ENCODE results near the gene OR10AD1. TPM values are rescaled to one million over a fixed set of nuclear protein-coding genes. Genes with fewer than 3 reads are reported as not detected.

Gene OR10AD1
- total RNA-seq, 1 experiment from 2014 or later = not detected

DNA sequence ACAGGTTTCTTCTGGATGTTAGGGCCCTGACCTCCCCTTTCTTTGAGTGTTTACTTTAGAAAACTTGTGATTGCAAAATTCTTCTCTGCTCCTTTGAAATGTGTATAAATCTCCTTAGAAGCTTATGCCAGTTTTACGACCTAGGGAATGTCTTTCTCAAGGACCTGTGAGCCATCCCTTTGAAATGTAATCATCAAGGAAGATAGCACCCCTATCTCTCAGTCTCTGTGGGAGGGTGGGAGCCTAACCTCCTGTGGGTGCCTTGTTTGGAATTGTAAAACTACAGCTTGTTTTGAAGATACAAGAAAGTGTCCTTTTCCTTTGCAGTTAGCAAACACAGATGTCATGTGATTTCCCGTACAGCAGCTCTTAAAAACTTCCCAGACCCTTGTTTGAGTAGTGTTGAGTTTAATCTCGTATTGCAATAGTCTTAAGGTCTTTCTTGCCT lies 3.3 kb downstream of the OR10AD1 start:
- no peak for DNase-seq

DNA sequence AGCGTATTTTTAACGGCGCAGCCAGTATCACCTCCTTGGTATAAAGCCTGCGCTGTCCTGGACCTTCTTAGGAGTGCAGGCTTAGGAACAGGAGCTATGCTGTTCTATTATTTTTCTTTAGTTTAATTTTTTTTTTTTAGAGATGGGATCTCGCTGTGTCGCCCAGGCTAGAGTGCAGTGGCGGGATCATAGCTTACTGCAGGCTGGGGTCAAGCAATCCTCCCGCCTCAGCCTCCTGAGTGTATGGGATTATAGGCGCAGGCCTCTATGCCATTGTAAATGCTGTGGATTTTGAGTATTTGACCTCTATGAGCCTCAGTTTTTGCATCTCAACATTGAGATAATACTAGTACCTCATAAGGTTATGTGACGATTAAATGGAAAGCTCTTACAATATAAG lies 4.1 kb downstream of the OR10AD1 start:
- peak overlapping the region; percentile 67 for H3K4me3 ChIP-seq (ENCODE audit: insufficient read depth, low read depth, low read length)

More for the DNA sequence above, 3.3 kb downstream of the OR10AD1 start:
- H3K4me3 ChIP-seq (ENCODE audit: insufficient read depth, low read depth, low read length) = no peak overlapping the region
- H3K27me3 ChIP-seq (ENCODE audit: control insufficient read depth, insufficient read depth, low read length) = peaks cover 28% of the 10 kb centered on the region
- H3K36me3 ChIP-seq (replicated peaks; ENCODE audit: control insufficient read depth, insufficient read depth, low read length) = no peaks in the 10 kb centered on the region

DNA sequence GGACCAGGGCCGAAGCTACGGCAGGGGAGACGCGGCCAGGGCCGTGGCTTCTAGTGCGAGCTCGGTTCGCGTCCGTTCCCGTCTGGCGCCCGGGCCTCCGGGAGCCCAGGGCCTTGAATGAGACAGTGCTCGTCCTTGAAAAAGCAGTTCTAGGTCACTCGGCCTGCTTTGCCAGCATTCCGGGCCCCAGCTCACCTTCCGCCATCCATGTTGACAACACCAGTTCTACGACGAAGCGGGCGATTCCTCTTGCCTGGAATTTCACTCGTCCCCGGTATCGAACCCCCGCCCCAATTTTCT lies 4.5 kb downstream of the OR10AD1 start:
- no peaks in the 10 kb centered on the region for H3K36me3 ChIP-seq (replicated peaks; ENCODE audit: control insufficient read depth, insufficient read depth, low read length)
- peaks cover 32% of the 10 kb centered on the region for H3K27me3 ChIP-seq (ENCODE audit: control insufficient read depth, insufficient read depth, low read length)
- H3K4me3 ChIP-seq (ENCODE audit: insufficient read depth, low read depth, low read length) = peak overlapping the region; percentile 67
- no peak for DNase-seq

More for the DNA sequence above, 4.1 kb downstream of the OR10AD1 start:
- Histone ChIP-seq H3K36me3 (replicated peaks; ENCODE audit: control insufficient read depth, insufficient read depth, low read length) (no peaks in the 10 kb centered on the region), H3K27me3 (ENCODE audit: control insufficient read depth, insufficient read depth, low read length) (peaks cover 31% of the 10 kb centered on the region)
- DNase-seq = no peak

DNA sequence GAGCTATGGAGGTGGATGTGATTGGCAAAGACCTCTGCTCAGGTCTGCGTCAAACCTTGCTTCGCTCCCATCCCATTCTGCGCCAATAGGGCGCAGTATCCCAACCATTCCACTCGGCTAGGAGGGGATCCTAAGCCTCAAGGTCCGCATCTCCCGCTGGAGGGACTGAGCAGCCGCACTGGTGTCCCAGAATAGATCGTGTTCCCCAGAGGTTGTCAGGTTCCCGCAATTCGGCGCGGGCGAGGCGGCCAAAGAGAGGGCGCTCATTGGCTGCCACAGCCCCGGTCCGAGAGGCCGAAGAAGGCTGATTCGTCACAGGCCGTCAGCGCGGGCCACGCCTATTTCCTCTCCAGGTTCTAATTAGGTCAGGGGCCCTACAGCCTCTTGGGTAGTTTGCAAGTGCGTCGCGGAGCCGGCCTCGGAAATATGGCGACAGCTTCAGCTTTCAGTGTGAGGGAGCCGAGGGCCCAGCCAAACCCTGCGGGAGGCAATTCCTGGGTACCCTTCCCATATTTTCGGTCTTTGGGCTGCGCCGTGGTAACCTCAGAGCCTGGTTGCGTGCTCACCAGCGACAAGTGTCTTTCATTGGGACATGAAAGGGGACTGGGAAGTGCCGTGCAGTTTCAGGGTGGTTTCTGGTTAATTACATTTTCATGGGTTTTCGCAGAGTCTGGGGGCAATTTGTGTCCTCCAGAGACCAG lies 5.0 kb downstream of the OR10AD1 start:
- peaks cover 30% of the 10 kb centered on the region for H3K27me3 ChIP-seq (ENCODE audit: control insufficient read depth, insufficient read depth, low read length)
- no peaks in the 10 kb centered on the region for H3K36me3 ChIP-seq (replicated peaks; ENCODE audit: control insufficient read depth, insufficient read depth, low read length)
- peak overlapping the region; percentile 67 for H3K4me3 ChIP-seq (ENCODE audit: insufficient read depth, low read depth, low read length)

DNA sequence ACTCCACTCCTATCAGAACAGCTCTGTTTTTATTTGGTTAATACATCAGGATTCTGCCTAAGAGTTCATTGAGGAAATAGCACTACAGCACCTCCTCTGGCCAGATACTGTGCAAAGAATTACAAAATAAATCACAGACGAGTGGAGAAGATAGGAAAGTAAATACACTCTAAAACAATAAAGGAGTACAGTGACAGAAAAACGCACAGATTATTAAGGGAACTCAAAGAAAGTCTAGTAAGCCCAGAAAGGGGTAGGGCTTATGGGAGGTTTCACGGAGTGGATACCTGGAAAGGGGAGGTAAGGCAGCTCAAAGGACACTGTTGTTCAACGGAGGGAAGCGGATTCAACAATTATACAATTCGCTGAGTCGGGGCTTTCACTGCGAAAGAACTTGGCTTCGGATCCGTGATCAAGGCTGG lies 5.5 kb downstream of the OR10AD1 start:
- DNase-seq = no peak
- peaks cover 25% of the 10 kb centered on the region for H3K27me3 ChIP-seq (ENCODE audit: control insufficient read depth, insufficient read depth, low read length)
- H3K4me3 ChIP-seq (ENCODE audit: insufficient read depth, low read depth, low read length) = peak overlapping the region; percentile 51
- no peaks in the 10 kb centered on the region for H3K36me3 ChIP-seq (replicated peaks; ENCODE audit: control insufficient read depth, insufficient read depth, low read length)

More for the DNA sequence above, 5.0 kb downstream of the OR10AD1 start:
- peak; percentile 90 for DNase-seq

DNA sequence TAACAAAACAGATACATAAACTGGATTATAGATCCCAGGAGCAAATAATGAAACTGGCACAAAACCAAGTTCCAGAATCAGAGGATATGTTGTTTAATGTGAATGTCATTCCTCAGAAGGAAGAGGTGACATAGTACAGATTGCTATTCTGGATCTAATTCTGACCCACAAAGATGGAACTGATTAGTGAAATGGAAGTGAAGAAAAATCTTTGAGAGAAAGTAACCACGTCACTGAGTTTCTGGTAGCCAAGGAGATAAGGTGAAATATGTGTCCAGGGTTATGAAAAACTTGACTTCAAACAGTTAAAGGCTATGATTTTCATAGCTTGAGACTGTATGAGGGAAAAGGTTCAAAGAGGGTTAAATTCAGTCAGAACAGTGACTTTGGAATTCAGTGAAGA lies 8.3 kb downstream of the OR10AD1 start:
- no peak for DNase-seq
- Histone ChIP-seq H3K27me3 (ENCODE audit: control insufficient read depth, insufficient read depth, low read length) (peaks cover 14% of the 10 kb centered on the region; the same call in 1 of the 2 replicates), H3K36me3 (replicated peaks; ENCODE audit: control insufficient read depth, insufficient read depth, low read length) (no peaks in the 10 kb centered on the region), H3K4me3 (ENCODE audit: insufficient read depth, low read depth, low read length) (no peak overlapping the region)

DNA sequence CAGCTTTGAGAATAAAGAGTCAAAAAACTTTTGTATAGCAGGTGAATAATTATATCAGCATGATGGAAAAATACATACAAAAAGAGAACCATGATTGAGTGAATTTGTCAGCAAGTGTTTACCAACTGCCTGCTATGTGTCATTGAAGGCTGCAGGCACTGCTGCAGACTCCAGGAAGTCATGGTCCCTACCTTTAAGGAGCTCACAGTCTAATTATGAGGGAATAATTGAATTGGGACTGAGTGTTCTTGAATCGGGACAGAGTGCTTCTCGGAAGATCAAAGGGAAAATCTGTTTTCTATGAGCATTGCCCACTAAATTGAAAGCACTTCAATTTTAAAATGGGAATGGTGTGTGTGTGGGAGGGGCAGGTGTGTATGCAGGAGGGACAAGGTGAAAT lies 9.5 kb downstream of the OR10AD1 start:
- Histone ChIP-seq H3K27me3 (ENCODE audit: control insufficient read depth, insufficient read depth, low read length) (peaks cover 12% of the 10 kb centered on the region; the same call in 1 of the 2 replicates), H3K4me3 (ENCODE audit: insufficient read depth, low read depth, low read length) (no peak overlapping the region), H3K36me3 (replicated peaks; ENCODE audit: control insufficient read depth, insufficient read depth, low read length) (no peaks in the 10 kb centered on the region)
- no peak for DNase-seq

DNA sequence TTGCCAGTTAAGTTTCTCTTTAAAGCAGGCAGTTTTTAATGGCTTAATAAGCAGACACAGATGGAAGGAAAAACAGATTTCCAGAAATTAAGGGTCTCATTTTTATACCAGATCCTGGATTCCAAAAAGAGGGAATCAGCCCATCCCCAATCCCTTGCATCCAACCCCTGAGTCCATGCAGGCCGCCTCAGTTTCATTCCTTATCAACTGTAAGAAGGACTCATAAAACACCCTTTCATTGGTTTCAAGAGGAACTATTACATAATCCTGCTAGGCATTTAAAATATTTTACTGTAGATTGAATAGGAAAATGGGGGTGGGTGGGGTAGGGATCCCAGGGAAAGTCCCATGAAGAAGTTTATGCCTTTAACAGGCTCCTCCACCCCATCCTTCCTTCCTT lies 10.2 kb downstream of the OR10AD1 start:
- Histone ChIP-seq H3K4me3 (ENCODE audit: insufficient read depth, low read depth, low read length) (no peak overlapping the region), H3K27me3 (ENCODE audit: control insufficient read depth, insufficient read depth, low read length) (peaks cover 18% of the 10 kb centered on the region; the same call in 1 of the 2 replicates), H3K36me3 (replicated peaks; ENCODE audit: control insufficient read depth, insufficient read depth, low read length) (no peaks in the 10 kb centered on the region)
- DNase-seq = no peak

DNA sequence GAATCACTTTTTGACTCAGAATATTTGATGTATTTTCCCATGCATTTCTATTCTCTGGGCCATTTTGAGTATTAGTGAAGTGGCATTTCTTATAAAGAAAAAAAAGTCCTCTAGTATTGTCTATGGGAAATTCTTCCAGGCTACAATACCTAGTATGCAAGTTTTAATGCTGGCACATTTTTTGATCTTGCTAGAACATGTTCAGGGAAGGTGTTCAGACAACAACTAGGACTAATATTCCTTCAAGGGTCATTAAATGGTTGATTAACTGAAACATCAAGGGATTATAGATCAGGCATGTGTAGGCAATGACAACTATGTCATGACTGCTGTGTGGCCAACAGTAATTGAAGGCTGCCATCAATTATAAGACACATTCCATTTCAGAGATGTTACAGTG lies 12.0 kb downstream of the OR10AD1 start:
- no peak for DNase-seq
- peaks cover 28% of the 10 kb centered on the region; the same call in 1 of the 2 replicates for H3K27me3 ChIP-seq (ENCODE audit: control insufficient read depth, insufficient read depth, low read length)
- H3K36me3 ChIP-seq (replicated peaks; ENCODE audit: control insufficient read depth, insufficient read depth, low read length) = no peaks in the 10 kb centered on the region
- H3K4me3 ChIP-seq (ENCODE audit: insufficient read depth, low read depth, low read length) = no peak overlapping the region

DNA sequence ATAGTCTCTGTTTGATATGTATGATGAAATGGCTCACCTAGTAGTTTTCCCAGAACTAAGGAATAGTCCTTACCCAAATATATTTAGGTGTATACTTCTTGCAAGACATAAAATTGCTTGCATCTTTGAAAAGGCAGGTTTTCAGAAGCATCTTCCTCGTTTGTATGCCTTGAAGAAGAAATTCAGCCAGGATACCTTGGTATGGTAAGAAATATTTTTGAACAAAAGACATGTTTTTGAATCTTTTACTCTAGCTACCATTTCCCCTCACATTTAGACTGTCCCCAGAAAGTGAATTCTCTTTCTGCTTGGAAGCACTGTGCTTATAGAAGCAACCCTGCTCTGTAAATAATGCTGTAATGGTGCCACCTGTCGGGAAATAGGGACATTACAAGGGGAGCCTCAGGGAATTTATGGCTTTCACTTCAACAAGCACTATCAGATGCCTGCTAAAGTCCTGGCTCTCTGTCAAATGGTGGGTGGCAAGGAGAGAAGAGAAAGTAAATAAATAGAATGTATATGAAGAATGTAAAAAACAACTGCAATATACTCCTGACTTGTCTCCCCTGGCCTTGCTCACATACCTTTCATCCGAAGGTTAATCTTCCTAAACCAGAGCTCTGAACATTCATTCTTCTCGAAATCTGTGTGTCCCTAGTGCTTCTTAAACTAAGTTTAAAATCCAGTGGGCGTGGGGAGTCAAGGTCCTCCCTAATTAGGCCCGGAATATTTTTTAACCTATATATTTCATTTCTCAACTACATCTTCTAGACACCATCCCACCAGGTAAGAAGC lies 13.6 kb downstream of the OR10AD1 start:
- no peak overlapping the region for H3K4me3 ChIP-seq (ENCODE audit: insufficient read depth, low read depth, low read length)
- H3K36me3 ChIP-seq (replicated peaks; ENCODE audit: control insufficient read depth, insufficient read depth, low read length) = no peaks in the 10 kb centered on the region
- peak; percentile 63 for DNase-seq
- peaks cover 40% of the 10 kb centered on the region for H3K27me3 ChIP-seq (ENCODE audit: control insufficient read depth, insufficient read depth, low read length)

DNA sequence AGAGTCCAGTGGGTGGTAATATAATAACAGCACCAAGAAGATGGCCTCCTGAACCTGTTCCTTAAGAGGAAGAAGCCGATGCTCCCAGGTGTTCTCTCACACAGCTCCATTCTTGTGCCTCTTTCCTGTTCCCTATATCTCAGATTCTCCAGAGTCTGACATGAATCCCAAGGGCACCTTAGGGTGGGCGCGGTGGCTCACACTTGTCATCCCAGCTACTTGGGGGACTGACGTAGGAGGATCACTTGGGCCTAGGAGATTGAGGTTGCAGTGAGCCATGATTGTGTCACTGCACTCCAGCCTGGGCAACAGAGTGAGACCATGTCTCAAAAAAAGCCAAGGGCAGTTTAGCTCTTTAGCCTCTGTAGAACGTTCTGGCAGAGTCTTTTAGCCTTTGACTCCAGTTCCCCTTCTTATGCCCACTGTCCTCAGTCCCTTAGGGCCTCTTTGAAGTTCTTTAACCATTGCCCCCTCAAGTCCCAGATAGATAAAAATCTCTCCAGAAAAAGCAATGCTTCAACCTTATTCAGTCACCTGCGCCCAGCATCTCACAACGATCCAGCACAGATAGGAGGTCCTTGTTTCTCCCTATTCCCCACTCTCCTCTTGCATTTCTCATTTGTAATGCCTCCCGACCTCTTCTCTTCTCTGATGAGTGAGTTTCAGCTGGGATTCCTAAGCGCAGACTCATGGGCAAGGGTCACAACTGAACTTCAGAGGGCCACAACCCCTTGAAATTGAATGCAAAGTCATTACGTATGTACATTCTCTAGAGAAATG lies 15.0 kb downstream of the OR10AD1 start:
- DNase-seq = no peak
- Histone ChIP-seq H3K4me3 (ENCODE audit: insufficient read depth, low read depth, low read length) (no peak overlapping the region), H3K36me3 (replicated peaks; ENCODE audit: control insufficient read depth, insufficient read depth, low read length) (no peaks in the 10 kb centered on the region), H3K27me3 (ENCODE audit: control insufficient read depth, insufficient read depth, low read length) (peaks cover 47% of the 10 kb centered on the region)

DNA sequence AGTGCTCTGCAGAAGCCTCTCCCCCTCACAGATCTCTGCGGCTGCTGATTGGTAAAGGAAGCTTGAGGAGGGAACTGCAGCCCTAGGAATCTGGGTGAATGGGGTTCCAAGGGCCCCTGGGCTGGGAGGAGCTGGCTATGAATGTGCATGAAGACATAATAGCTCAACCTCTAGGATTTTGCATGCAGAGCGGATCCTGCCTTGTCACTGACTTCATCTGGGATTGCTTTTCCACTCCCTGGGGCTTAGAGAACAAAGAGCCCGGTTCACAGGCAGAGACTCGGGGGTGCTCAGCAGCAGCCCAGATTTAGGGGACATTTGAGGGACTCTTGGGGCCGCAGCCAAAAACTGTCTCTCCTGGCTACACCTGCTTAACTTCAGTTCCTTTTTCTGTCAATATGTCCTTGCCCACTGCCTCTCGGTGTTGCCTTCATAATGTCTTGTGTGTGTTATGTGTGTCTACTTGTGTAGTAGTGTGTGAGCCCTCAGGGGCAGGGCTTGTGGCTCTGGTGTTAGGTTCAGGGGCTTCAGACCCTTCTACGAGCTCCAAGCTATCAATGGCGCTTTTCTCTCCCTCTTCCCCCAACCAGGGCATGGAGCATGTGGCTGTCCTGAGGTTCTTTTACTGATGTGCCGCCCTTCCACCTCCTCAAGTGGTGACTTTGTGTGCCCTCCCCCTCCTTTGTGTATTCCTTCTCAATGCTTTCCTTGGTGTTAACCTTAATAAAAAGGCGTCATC lies 17.7 kb downstream of the OR10AD1 start:
- peaks cover 68% of the 10 kb centered on the region for H3K27me3 ChIP-seq (ENCODE audit: control insufficient read depth, insufficient read depth, low read length)
- H3K4me3 ChIP-seq (ENCODE audit: insufficient read depth, low read depth, low read length) = no peak overlapping the region
- DNase-seq = peak; percentile 65
- no peaks in the 10 kb centered on the region for H3K36me3 ChIP-seq (replicated peaks; ENCODE audit: control insufficient read depth, insufficient read depth, low read length)

DNA sequence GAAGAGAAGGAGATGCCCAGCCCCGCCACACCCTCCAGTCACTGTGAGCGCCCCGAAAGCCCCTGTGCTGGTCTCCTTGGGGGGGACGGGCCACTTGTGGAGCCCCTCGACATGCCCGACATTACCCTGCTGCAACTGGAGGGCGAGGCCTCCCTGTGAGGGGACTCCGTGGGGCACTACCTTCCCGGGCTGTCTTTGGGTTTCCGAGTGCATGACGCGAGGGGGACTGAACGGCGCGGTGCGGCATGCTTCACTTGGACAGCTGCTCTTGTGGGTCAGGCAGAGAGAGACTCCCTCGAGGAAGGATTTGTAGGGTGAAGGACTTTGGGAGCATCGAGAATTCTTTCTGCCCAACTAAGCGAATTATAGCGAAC lies 18.6 kb downstream of the OR10AD1 start:
- Histone ChIP-seq H3K4me3 (ENCODE audit: insufficient read depth, low read depth, low read length) (peak overlapping the region; percentile 54; the same call in 1 of the 2 replicates), H3K27me3 (ENCODE audit: control insufficient read depth, insufficient read depth, low read length) (peaks cover 72% of the 10 kb centered on the region), H3K36me3 (replicated peaks; ENCODE audit: control insufficient read depth, insufficient read depth, low read length) (no peaks in the 10 kb centered on the region)
- DNase-seq = peak; percentile 30
